ENCODE data around the gene KCNQ1.

The KCNQ1 gene

DNA sequence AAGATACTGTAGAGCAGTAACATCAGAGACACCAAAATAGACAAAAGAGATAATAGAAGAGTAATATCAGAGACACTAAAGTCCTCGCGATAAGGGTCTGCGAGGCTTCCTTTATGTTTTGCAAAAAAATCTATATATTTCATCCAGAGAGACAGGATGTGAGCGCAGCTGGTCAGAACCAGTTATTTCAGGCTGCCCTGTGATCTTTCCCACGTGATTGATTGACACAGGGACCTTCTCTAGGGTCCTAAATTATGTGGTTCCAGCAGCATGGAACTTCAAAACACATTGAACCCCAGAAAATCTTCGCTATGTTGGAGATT lies 118.0 kb downstream of the KCNQ1 start:
- H4K91ac ChIP-seq (ENCODE audit: low read length): no peak overlapping the region
- H3K14ac ChIP-seq (ENCODE audit: low read length in 2 of 2): no peak overlapping the region
- no peak overlapping the region for H2AK5ac ChIP-seq (ENCODE audit: low read length, severe bottlenecking)
- H2BK120ac ChIP-seq (ENCODE audit: low read depth, low read length): no peak overlapping the region
- no peak overlapping the region for H4K8ac ChIP-seq (ENCODE audit: low read length)
- 94% methylated on average over 6 of the region's 6 CpGs for WGBS
- no peak overlapping the region for H2BK12ac ChIP-seq (ENCODE audit: low read length in 2 of 2)
- no peak overlapping the region for H3K18ac ChIP-seq (ENCODE audit: low read depth in 1 of 2, low read length in 2 of 2)
- no peak for DNase-seq
- no peaks in the 10 kb centered on the region for H3K9me3 ChIP-seq (ENCODE audit: control insufficient read depth, low read length)
- no peaks in the 10 kb centered on the region for H3K79me1 ChIP-seq (replicated peaks; ENCODE audit: low read length, poor library complexity, severe bottlenecking)
- H3K27ac ChIP-seq (ENCODE audit: low read length, poor library complexity, severe bottlenecking): no peak overlapping the region
- H3K27me3 ChIP-seq (ENCODE audit: control insufficient read depth in 1 of 2, insufficient read depth in 1 of 2, low read length in 2 of 2): peaks cover 0 to 35% of the 10 kb centered on the region in 2 experiments
- no peak overlapping the region for H3K9ac ChIP-seq (ENCODE audit: low read length)
- H3K4me1 ChIP-seq (ENCODE audit: control insufficient read depth, insufficient read depth, low read depth, low read length): no peaks in the 10 kb centered on the region
- H3K4ac ChIP-seq (ENCODE audit: low read depth in 1 of 2, low read length in 2 of 2): no peak overlapping the region
- no peak overlapping the region for H2AFZ ChIP-seq (ENCODE audit: low read depth, low read length)
- H3K23ac ChIP-seq (ENCODE audit: low read length in 2 of 2): no peak overlapping the region
- no peak overlapping the region for H2BK15ac ChIP-seq (ENCODE audit: low read depth, poor library complexity, severe bottlenecking)
- no peak overlapping the region for H3K4me3 ChIP-seq (ENCODE audit: insufficient read depth in 1 of 2, low read depth in 1 of 2, low read length in 2 of 2)
- no peak overlapping the region for H2BK5ac ChIP-seq (ENCODE audit: low read depth, low read length, poor library complexity, severe bottlenecking)
- H3K4me2 ChIP-seq (ENCODE audit: low read length, poor library complexity, severe bottlenecking): no peak overlapping the region
- no peaks in the 10 kb centered on the region for H3K36me3 ChIP-seq (ENCODE audit: control insufficient read depth in 1 of 2, insufficient read depth in 2 of 2, low read depth in 1 of 2, low read length in 2 of 2)

DNA sequence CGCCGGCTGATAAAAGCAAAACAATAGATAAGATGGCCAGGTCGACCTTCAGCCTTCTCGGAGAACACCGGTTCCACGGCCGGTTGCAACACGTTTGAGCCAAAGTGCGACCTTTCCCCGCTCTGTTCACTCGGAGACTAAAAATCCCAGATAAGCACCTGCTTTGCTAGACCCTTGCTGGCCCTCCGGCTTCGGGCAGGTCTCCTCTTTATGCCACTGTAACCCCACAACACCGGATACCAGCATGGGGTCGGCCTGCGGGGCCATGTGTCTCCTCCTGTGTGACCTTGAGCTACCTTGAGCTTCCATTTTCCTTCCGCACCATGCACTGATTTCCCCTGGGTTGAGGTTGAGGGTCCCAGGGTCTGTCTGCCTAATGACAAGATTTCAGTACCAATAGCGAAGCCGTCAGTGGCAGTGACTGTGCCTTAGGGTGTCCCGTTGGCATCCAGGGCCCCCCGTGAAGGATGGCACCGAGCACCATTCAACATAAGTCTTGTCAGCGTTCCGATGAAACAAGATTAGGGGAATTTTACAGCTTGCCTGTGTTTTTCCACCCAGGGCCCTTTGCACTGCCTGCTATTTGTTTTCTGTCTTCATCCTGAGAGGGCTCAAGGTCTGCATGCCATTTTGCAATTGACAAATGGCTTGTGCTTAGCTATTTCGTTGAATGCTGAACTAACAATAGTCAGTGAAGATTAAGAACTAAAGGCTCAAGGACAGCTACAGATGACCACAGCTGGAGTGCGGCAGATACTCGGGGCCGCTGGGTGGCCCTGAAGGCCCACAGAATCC lies 118.6 kb downstream of the KCNQ1 start:
- H3K4me1 ChIP-seq (ENCODE audit: control insufficient read depth, insufficient read depth, low read depth, low read length): no peaks in the 10 kb centered on the region
- no peak overlapping the region for H2BK120ac ChIP-seq (ENCODE audit: low read depth, low read length)
- H3K4ac ChIP-seq (ENCODE audit: low read depth in 1 of 2, low read length in 2 of 2): no peak overlapping the region
- H4K8ac ChIP-seq (ENCODE audit: low read length): no peak overlapping the region
- H2AFZ ChIP-seq (ENCODE audit: low read depth, low read length): no peak overlapping the region
- H3K4me2 ChIP-seq (ENCODE audit: low read length, poor library complexity, severe bottlenecking): no peak overlapping the region
- H3K9me3 ChIP-seq (ENCODE audit: control insufficient read depth, low read length): no peaks in the 10 kb centered on the region
- H3K9ac ChIP-seq (ENCODE audit: low read length): no peak overlapping the region
- no peak overlapping the region for H4K91ac ChIP-seq (ENCODE audit: low read length)
- 92% methylated on average over 28 of the region's 28 CpGs for WGBS
- H3K18ac ChIP-seq (ENCODE audit: low read depth in 1 of 2, low read length in 2 of 2): no peak overlapping the region
- H3K36me3 ChIP-seq (ENCODE audit: control insufficient read depth in 1 of 2, insufficient read depth in 2 of 2, low read depth in 1 of 2, low read length in 2 of 2): no peaks in the 10 kb centered on the region
- DNase-seq: no peak
- H3K27ac ChIP-seq (ENCODE audit: low read length, poor library complexity, severe bottlenecking): no peak overlapping the region
- no peak overlapping the region for H3K4me3 ChIP-seq (ENCODE audit: insufficient read depth in 1 of 2, low read depth in 1 of 2, low read length in 2 of 2)
- H3K23ac ChIP-seq (ENCODE audit: low read length in 2 of 2): no peak overlapping the region
- no peak overlapping the region for H2BK5ac ChIP-seq (ENCODE audit: low read depth, low read length, poor library complexity, severe bottlenecking)
- H3K27me3 ChIP-seq (ENCODE audit: control insufficient read depth in 1 of 2, insufficient read depth in 1 of 2, low read length in 2 of 2): peaks cover 0 to 30% of the 10 kb centered on the region in 2 experiments
- no peak overlapping the region for H2AK5ac ChIP-seq (ENCODE audit: low read length, severe bottlenecking)
- H2BK12ac ChIP-seq (ENCODE audit: low read length in 2 of 2): no peak overlapping the region
- no peak overlapping the region for H3K14ac ChIP-seq (ENCODE audit: low read length in 2 of 2)
- H3K79me1 ChIP-seq (replicated peaks; ENCODE audit: low read length, poor library complexity, severe bottlenecking): no peaks in the 10 kb centered on the region
- H2BK15ac ChIP-seq (ENCODE audit: low read depth, poor library complexity, severe bottlenecking): no peak overlapping the region

DNA sequence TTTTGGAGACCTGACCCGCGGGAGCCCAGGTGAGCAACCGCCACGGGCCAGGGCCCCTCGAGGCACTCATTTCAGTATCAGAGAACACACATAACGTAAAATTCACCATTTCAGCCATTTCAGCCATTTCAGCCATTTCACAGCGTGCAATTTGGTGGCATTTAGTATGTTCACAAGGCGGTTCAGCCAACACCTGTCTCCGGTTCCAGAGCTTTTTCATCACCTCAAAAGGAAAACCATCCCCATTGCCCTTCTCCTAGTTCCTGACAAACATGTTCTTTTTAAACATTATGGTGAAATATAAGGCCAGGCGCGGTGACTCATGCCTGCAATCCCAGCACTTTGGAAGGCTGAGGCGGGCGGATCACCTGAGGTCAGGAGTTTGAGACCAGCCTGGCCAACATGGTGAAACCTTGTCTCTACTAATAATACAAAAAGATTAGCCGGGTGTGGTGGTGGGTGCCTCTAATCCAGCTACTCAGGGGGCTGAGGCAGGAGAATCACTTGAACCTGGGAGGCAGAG lies 119.3 kb downstream of the KCNQ1 start:
- H2BK15ac ChIP-seq (ENCODE audit: low read depth, poor library complexity, severe bottlenecking): no peak overlapping the region
- H4K8ac ChIP-seq (ENCODE audit: low read length): no peak overlapping the region
- H2AFZ ChIP-seq (ENCODE audit: low read depth, low read length): no peak overlapping the region
- no peak overlapping the region for H2BK5ac ChIP-seq (ENCODE audit: low read depth, low read length, poor library complexity, severe bottlenecking)
- no peaks in the 10 kb centered on the region for H3K4me1 ChIP-seq (ENCODE audit: control insufficient read depth, insufficient read depth, low read depth, low read length)
- no peak overlapping the region for H3K18ac ChIP-seq (ENCODE audit: low read depth in 1 of 2, low read length in 2 of 2)
- H4K91ac ChIP-seq (ENCODE audit: low read length): no peak overlapping the region
- H3K9ac ChIP-seq (ENCODE audit: low read length): no peak overlapping the region
- no peak overlapping the region for H2BK12ac ChIP-seq (ENCODE audit: low read length in 2 of 2)
- DNase-seq: no peak
- H3K27me3 ChIP-seq (ENCODE audit: control insufficient read depth in 1 of 2, insufficient read depth in 1 of 2, low read length in 2 of 2): peaks cover 0 to 29% of the 10 kb centered on the region in 2 experiments
- no peaks in the 10 kb centered on the region for H3K36me3 ChIP-seq (ENCODE audit: control insufficient read depth in 1 of 2, insufficient read depth in 2 of 2, low read depth in 1 of 2, low read length in 2 of 2)
- H3K14ac ChIP-seq (ENCODE audit: low read length in 2 of 2): no peak overlapping the region
- H3K79me1 ChIP-seq (replicated peaks; ENCODE audit: low read length, poor library complexity, severe bottlenecking): no peaks in the 10 kb centered on the region
- H3K27ac ChIP-seq (ENCODE audit: low read length, poor library complexity, severe bottlenecking): no peak overlapping the region
- no peak overlapping the region for H2BK120ac ChIP-seq (ENCODE audit: low read depth, low read length)
- H2AK5ac ChIP-seq (ENCODE audit: low read length, severe bottlenecking): no peak overlapping the region
- H3K9me3 ChIP-seq (ENCODE audit: control insufficient read depth, low read length): no peaks in the 10 kb centered on the region
- no peak overlapping the region for H3K23ac ChIP-seq (ENCODE audit: low read length in 2 of 2)
- 94% methylated on average over 13 of the region's 14 CpGs for WGBS
- H3K4me2 ChIP-seq (ENCODE audit: low read length, poor library complexity, severe bottlenecking): no peak overlapping the region
- H3K4ac ChIP-seq (ENCODE audit: low read depth in 1 of 2, low read length in 2 of 2): no peak overlapping the region
- no peak overlapping the region for H3K4me3 ChIP-seq (ENCODE audit: insufficient read depth in 1 of 2, low read depth in 1 of 2, low read length in 2 of 2)

DNA sequence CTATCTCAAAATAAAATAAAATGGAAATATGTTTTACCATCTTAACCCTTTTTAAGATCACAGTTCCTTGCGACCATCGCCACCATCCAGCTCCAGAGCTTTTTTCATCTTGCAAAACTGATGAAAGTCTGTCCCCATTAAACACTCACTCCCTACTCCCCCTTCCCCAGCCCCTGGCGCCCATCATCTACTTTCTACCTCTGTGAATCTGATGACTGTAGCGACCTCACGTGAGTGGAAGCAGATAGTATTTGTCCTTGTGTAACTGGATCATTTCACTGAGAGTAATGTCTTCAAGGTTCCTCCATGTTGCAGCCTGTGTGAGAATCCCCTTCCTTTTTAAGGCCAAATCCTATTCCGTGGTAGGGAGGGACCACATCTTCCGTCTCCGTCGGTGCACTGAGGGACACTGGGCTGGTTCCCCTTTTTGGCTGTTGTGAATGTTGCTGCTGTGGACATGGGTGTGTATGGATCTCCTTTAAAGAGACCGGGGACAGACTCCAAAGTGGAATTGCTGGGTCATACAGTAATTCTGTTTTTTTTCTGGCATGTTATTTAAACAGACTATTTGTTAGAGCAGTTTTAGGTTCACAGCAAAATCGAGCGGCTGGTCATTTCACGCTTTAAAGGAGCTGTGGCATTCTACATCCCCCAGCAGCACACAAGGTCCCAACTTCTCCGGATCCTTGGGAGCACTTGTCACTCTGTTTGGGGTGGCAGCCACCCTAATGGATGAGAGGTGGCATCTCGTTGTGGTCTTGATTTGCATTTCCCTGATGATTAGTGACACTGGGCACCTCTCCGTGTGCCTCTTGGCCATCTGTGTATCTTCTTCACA lies 120.0 kb downstream of the KCNQ1 start:
- no peak for DNase-seq
- WGBS: 88% methylated on average over 14 of the region's 16 CpGs
- Histone ChIP-seq H2BK5ac (ENCODE audit: low read depth, low read length, poor library complexity, severe bottlenecking) (no peak overlapping the region), H3K9me3 (ENCODE audit: control insufficient read depth, low read length) (no peaks in the 10 kb centered on the region), H3K4ac (ENCODE audit: low read depth in 1 of 2, low read length in 2 of 2) (no peak overlapping the region), H3K27me3 (ENCODE audit: control insufficient read depth in 1 of 2, insufficient read depth in 1 of 2, low read length in 2 of 2) (peaks cover 0 to 27% of the 10 kb centered on the region in 2 experiments), H3K4me1 (ENCODE audit: control insufficient read depth, insufficient read depth, low read depth, low read length) (no peaks in the 10 kb centered on the region), H2AK5ac (ENCODE audit: low read length, severe bottlenecking) (no peak overlapping the region), H2AFZ (ENCODE audit: low read depth, low read length) (no peak overlapping the region), H4K8ac (ENCODE audit: low read length) (no peak overlapping the region), H2BK15ac (ENCODE audit: low read depth, poor library complexity, severe bottlenecking) (no peak overlapping the region), H3K27ac (ENCODE audit: low read length, poor library complexity, severe bottlenecking) (no peak overlapping the region), H3K36me3 (ENCODE audit: control insufficient read depth in 1 of 2, insufficient read depth in 2 of 2, low read depth in 1 of 2, low read length in 2 of 2) (no peaks in the 10 kb centered on the region), H4K91ac (ENCODE audit: low read length) (no peak overlapping the region), H3K14ac (ENCODE audit: low read length in 2 of 2) (no peak overlapping the region), H3K23ac (ENCODE audit: low read length in 2 of 2) (no peak overlapping the region), H3K4me2 (ENCODE audit: low read length, poor library complexity, severe bottlenecking) (no peak overlapping the region), H3K18ac (ENCODE audit: low read depth in 1 of 2, low read length in 2 of 2) (no peak overlapping the region), H3K4me3 (ENCODE audit: insufficient read depth in 1 of 2, low read depth in 1 of 2, low read length in 2 of 2) (no peak overlapping the region), H2BK12ac (ENCODE audit: low read length in 2 of 2) (no peak overlapping the region), H3K79me1 (replicated peaks; ENCODE audit: low read length, poor library complexity, severe bottlenecking) (no peaks in the 10 kb centered on the region), H3K9ac (ENCODE audit: low read length) (no peak overlapping the region), H2BK120ac (ENCODE audit: low read depth, low read length) (no peak overlapping the region)

All from mesenchymal stem cell (in vitro differentiated cells and primary cell).